Inflammatory macrophage (primary cell): ENCODE results near the gene CBLB.

Experiments
- DNase-seq, 2 donors: peaks; one replicate each; pipeline ENCODE4 v3.0.0-alpha.2; 2020 to 2022

CBLB gene

GRCh38 chr3:105614288-105615030, 254.4 kb downstream of the CBLB start:
- no peak for DNase-seq

GRCh38 chr3:105613120-105613519, 255.7 kb downstream of the CBLB start:
- DNase-seq = no peak

GRCh38 chr3:105611304-105612192, 257.3 kb downstream of the CBLB start:
- DNase-seq = no peak

- DNase-seq = no peak
These were observed 258.3 kb downstream of the CBLB start for GRCh38 chr3:105610473-105610872.

- no peak for DNase-seq
These were observed 260.2 kb downstream of the CBLB start for GRCh38 chr3:105608623-105609022.

- no peak for DNase-seq
These were observed 262.8 kb downstream of the CBLB start for GRCh38 chr3:105606016-105606415.
